ENCODE results near the gene SUGCT.

GRCh38 chr7:40815022-40815421 lies 680.2 kb downstream of the SUGCT start:
- TF ChIP-seq EZH2 (IDR thresholded peaks at IDR 0.05; ENCODE audit: borderline replicate concordance, low read depth, low read length, severe bottlenecking) (no peak), CTCF (IDR thresholded peaks at IDR 0.05; ENCODE audit: borderline replicate concordance, extremely low read depth, low read length, poor library complexity, severe bottlenecking) (no peak)

All from DND-41 (cell line).